OCI-LY3 (cell line): ENCODE results near the gene IL6.
A peak's percentile ranks its signal among the peaks of the same experiment; 100 is the strongest.
"Not testable (repeated sequence)": the region's sequence is repeated elsewhere in the genome, so short reads cannot be mapped to it uniquely, and the experiment has no call there.

ENCODE experiments used
- H2AFZ ChIP-seq: fragments of 200-600, 300-600 bp; shearing (Covaris generic); 2 replicates; pipeline ENCODE4 v1.6.0; 2014; ENCODE audit warnings: antibody characterized with exemption, low read depth, low read length
- H3K27ac ChIP-seq: fragments of 200-600, 300-600 bp; sonication (generic); 2 replicates; pipeline ENCODE4 v1.5.1; 2014; ENCODE audit warnings: mild to moderate bottlenecking, low read length, moderate library complexity, mixed read lengths
- H3K27me3 ChIP-seq: fragments of 200-600, 300-600 bp; sonication (generic); 2 replicates; pipeline ENCODE4 v1.6.1; 2014; ENCODE audit warnings: low read depth, low read length, mixed read lengths
- H3K36me3 ChIP-seq: fragments of 200-600, 300-600 bp; sonication (generic); replicated peaks from 2 replicates; pipeline ENCODE3; 2014; ENCODE audit warnings: low read depth, low read length, mixed read lengths
- H3K4me1 ChIP-seq: fragments of 300-600, 200-600 bp; sonication (generic); 2 replicates; pipeline ENCODE4 v1.6.1; 2014; ENCODE audit warnings: low read length, mixed read lengths
- H3K4me2 ChIP-seq: fragments of 200-600, 300-600 bp; sonication (generic); 2 replicates; pipeline ENCODE4 v1.6.1; 2014; ENCODE audit warnings: low read length, mixed read lengths
- H3K4me3 ChIP-seq: fragments of 300-600, 200-600 bp; sonication (generic); 2 replicates; pipeline ENCODE4 v1.5.1; 2014; ENCODE audit warnings: antibody characterized with exemption, mild to moderate bottlenecking, low read length, moderate library complexity
- H3K79me2 ChIP-seq: fragments of 300-600, 200-600 bp; shearing (Covaris generic); 2 replicates; pipeline ENCODE4 v1.6.1; 2014; ENCODE audit warnings: mild to moderate bottlenecking, low read length, mixed read lengths
- H3K9ac ChIP-seq: fragments of 300-600, 200-600 bp; shearing (Covaris generic); 2 replicates; pipeline ENCODE4 v1.6.0; 2014; ENCODE audit warnings: mild to moderate bottlenecking, low read length, moderate library complexity
- H3K9me3 ChIP-seq: fragments of 200-600, 300-600 bp; shearing (Covaris generic); 2 replicates; pipeline ENCODE4 v1.6.1; 2014; ENCODE audit warnings: low read length, mixed read lengths; ENCODE audit not compliant: insufficient read depth
- H4K20me1 ChIP-seq: fragments of 200-600, 300-600 bp; sonication (generic); 2 replicates; pipeline ENCODE4 v1.6.1; 2016; ENCODE audit warnings: low read length, mixed read lengths; ENCODE audit not compliant: insufficient read depth
- EZH2phosphoT487 ChIP-seq: fragments of 200-600 bp; shearing (Covaris generic); IDR thresholded peaks from 2 replicates; pipeline ENCODE4 v1.6.1; 2018; ENCODE audit warnings: antibody characterized with exemption, mixed run types, low read depth
- TF ChIP-seq, protein P1 (sequence below): fragments of 200-600, 300-600 bp; sonication (generic); IDR thresholded peaks from 2 replicates; pipeline ENCODE4 v1.5.1; 2014; ENCODE audit warnings: antibody characterized with exemption, low read length, low read depth

IL6 gene

GRCh38 chr7:22726907-22727713 is at the start of gene IL6:
Gene IL6 (plus strand): TSS chr7:22727200. CDS start chr7:22727263, 63 bp downstream.
- Histone ChIP-seq H3K9me3 (no peaks in the 10 kb centered on the region), H3K4me1 (peaks cover 54% of the 10 kb centered on the region), H2AFZ (no peak within 1 kb of the TSS; the same call in 1 of the 2 replicates), H3K27me3 (no peaks in the 10 kb centered on the region), H3K9ac (peak within 1 kb of the TSS; percentile 82), H3K4me3 (peak within 1 kb of the TSS; percentile 83), H4K20me1 (no peaks in the 10 kb centered on the region), H3K27ac (peak within 1 kb of the TSS; percentile 100), H3K4me2 (peak within 1 kb of the TSS; percentile 98), H3K79me2 (peaks cover 63% of the 10 kb centered on the region), H3K36me3 (peaks cover 15% of the 10 kb centered on the region)
- TF ChIP-seq EZH2phosphoT487: no peak
- TF ChIP-seq, protein P1, sequence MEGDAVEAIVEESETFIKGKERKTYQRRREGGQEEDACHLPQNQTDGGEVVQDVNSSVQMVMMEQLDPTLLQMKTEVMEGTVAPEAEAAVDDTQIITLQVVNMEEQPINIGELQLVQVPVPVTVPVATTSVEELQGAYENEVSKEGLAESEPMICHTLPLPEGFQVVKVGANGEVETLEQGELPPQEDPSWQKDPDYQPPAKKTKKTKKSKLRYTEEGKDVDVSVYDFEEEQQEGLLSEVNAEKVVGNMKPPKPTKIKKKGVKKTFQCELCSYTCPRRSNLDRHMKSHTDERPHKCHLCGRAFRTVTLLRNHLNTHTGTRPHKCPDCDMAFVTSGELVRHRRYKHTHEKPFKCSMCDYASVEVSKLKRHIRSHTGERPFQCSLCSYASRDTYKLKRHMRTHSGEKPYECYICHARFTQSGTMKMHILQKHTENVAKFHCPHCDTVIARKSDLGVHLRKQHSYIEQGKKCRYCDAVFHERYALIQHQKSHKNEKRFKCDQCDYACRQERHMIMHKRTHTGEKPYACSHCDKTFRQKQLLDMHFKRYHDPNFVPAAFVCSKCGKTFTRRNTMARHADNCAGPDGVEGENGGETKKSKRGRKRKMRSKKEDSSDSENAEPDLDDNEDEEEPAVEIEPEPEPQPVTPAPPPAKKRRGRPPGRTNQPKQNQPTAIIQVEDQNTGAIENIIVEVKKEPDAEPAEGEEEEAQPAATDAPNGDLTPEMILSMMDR: no peak

GRCh38 chr7:22677263-22677662 is 49.7 kb upstream of the IL6 start:
- Histone ChIP-seq H3K36me3 (peaks cover 27% of the 10 kb centered on the region), H3K4me2 (peak overlapping the region; percentile 81), H3K4me3 (peak overlapping the region; percentile 54), H3K9ac (peak overlapping the region; percentile 53; the same call in 1 of the 2 replicates), H3K4me1 (peaks cover 67% of the 10 kb centered on the region), H3K79me2 (peaks cover 100% of the 10 kb centered on the region), H4K20me1 (peaks cover 81% of the 10 kb centered on the region), H3K27ac (peak overlapping the region; percentile 96)
- H3K9me3 ChIP-seq, H3K27me3 ChIP-seq, H2AFZ ChIP-seq: not testable (repeated sequence)

DNA sequence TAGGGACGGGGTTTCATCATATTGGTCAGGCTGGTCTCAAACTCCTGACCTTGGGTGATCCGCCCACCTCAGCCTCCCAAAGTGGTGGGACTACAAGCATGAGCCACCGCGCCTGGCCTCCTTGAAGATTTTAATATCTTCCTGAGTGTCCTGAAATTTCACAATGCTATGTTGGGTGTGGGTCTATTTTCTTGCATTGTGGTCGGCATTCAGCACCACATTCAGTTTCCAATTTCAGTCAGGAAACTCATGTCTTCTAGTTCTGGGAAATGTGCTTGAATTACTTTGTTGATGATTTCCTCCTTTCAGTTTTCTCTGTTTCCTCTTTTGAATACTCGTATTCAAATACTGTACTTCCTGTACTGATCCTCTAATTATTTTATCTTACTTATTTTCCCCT is 49.3 kb upstream of the IL6 start:
- peaks cover 100% of the 10 kb centered on the region for H3K79me2 ChIP-seq
- peak overlapping the region; percentile 96 for H3K27ac ChIP-seq
- peak overlapping the region; percentile 54 for H3K4me3 ChIP-seq
- peaks cover 81% of the 10 kb centered on the region for H4K20me1 ChIP-seq
- H3K9ac ChIP-seq: peak overlapping the region; percentile 37; the same call in 1 of the 2 replicates
- no peaks in the 10 kb centered on the region for H3K9me3 ChIP-seq
- no peaks in the 10 kb centered on the region for H3K27me3 ChIP-seq
- peaks cover 67% of the 10 kb centered on the region for H3K4me1 ChIP-seq
- peak overlapping the region; percentile 81 for H3K4me2 ChIP-seq
- H3K36me3 ChIP-seq: peaks cover 30% of the 10 kb centered on the region
- TF ChIP-seq EZH2phosphoT487: no peak
- TF ChIP-seq, protein P1: no peak
- no peak overlapping the region for H2AFZ ChIP-seq

GRCh38 chr7:22680482-22680911 is 46.5 kb upstream of the IL6 start:
- no peak overlapping the region for H3K9ac ChIP-seq

More at GRCh38 chr7:22680482-22680911, 46.5 kb upstream of the IL6 start:
- peaks cover 82% of the 10 kb centered on the region for H4K20me1 ChIP-seq
- no peak overlapping the region for H3K27ac ChIP-seq
- H3K27me3 ChIP-seq: no peaks in the 10 kb centered on the region
- H3K4me2 ChIP-seq: no peak overlapping the region
- H3K4me3 ChIP-seq: no peak overlapping the region
- no peak overlapping the region for H2AFZ ChIP-seq
- H3K9me3 ChIP-seq: no peaks in the 10 kb centered on the region
- peaks cover 55% of the 10 kb centered on the region for H3K4me1 ChIP-seq
- peaks cover 41% of the 10 kb centered on the region for H3K36me3 ChIP-seq
- TF ChIP-seq EZH2phosphoT487: no peak
- TF ChIP-seq, protein P1: no peak
- peaks cover 100% of the 10 kb centered on the region for H3K79me2 ChIP-seq
